ENCODE data around the gene MEAK7.

- TF ChIP-seq BACH2 (CRISPR knock-in tag; IDR thresholded peaks at IDR 0.05; ENCODE audit: borderline replicate concordance), result no peak
- TF ChIP-seq ESRRG (CRISPR knock-in tag; IDR thresholded peaks at IDR 0.05), result no peak
- TF ChIP-seq OSR1 (CRISPR knock-in tag; IDR thresholded peaks at IDR 0.05), result no peak
- TF ChIP-seq ISL1 (CRISPR knock-in tag; IDR thresholded peaks at IDR 0.05), result no peak
- TF ChIP-seq ZFP3 (CRISPR knock-in tag; IDR thresholded peaks at IDR 0.05), result no peak
Measured at GRCh38 chr16:84540194-84540593, 35.7 kb upstream of the MEAK7 start.

All from SK-N-SH treated with all-trans-retinoic acid at 6 μM for 48 hours (cell line).